ENCODE results near the gene ADD1.

The ADD1 gene

GRCh38 chr4:2812612-2813354 is 30.9 kb upstream of the ADD1 start:
- TF ChIP-seq, protein P1, sequence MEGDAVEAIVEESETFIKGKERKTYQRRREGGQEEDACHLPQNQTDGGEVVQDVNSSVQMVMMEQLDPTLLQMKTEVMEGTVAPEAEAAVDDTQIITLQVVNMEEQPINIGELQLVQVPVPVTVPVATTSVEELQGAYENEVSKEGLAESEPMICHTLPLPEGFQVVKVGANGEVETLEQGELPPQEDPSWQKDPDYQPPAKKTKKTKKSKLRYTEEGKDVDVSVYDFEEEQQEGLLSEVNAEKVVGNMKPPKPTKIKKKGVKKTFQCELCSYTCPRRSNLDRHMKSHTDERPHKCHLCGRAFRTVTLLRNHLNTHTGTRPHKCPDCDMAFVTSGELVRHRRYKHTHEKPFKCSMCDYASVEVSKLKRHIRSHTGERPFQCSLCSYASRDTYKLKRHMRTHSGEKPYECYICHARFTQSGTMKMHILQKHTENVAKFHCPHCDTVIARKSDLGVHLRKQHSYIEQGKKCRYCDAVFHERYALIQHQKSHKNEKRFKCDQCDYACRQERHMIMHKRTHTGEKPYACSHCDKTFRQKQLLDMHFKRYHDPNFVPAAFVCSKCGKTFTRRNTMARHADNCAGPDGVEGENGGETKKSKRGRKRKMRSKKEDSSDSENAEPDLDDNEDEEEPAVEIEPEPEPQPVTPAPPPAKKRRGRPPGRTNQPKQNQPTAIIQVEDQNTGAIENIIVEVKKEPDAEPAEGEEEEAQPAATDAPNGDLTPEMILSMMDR (IDR thresholded peaks at IDR 0.05; ENCODE audit: control insufficient read depth, insufficient read depth, low read depth, low read length, missing control alignments), result no peak
- DNase-seq (ENCODE audit: low read depth), result no peak
- peak overlapping the region; percentile 16 for H3K4me3 ChIP-seq (ENCODE audit: control insufficient read depth, low read depth, low read length)

DNA sequence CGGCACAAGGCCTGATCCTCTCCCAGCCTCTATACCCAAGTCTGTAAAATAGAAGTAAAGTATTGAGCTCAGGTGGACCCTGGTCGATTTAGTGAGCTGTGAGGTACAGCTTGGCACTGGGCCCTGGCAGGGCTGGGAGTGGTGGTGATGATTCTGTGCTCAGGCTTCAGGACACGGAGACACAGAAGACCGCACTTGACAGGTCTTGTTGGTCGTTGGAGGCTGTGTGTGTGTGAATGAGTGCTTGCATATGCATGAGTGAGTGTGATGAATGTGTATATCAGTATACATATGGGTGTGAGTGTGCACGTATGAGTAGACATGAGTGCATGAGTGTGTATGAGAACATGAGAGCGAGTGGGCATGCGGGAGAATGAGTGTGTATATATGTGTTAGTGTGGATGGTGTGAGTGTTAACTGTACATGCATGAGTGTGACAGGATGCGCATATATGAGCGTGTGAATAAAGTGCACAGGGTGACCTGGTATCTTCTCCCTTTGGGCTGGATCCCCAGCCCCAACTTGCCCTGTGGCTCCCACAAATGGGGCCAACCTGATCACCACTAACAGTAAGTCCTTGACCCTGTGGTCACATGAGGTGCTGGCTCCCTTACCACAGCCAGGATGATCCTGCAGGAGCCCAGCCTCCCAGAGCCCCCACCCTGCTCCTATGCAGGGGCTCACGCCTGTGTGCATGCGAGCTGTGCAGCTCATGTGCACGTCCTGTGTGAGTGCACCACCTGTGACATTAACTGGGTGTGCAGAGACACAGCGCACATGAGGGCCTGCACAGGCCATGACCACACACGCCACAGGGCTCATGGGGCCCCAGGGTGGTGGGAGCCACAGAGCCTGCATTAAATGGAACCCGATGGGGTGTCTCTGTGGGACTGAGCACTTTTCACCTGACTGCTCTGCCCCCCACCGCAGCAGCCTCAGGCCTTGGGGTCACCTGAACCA is 29.9 kb upstream of the ADD1 start:
- H3K4me3 ChIP-seq (ENCODE audit: control insufficient read depth, low read depth, low read length), result no peak overlapping the region
- no peak for DNase-seq (ENCODE audit: low read depth)
- TF ChIP-seq, protein P1 (IDR thresholded peaks at IDR 0.05; ENCODE audit: control insufficient read depth, insufficient read depth, low read depth, low read length, missing control alignments), result no peak

GRCh38 chr4:2814627-2815270 is 28.9 kb upstream of the ADD1 start:
- TF ChIP-seq, protein P1 (IDR thresholded peaks at IDR 0.05; ENCODE audit: control insufficient read depth, insufficient read depth, low read depth, low read length, missing control alignments), result no peak
- H3K4me3 ChIP-seq (ENCODE audit: control insufficient read depth, low read depth, low read length), result no peak overlapping the region
- DNase-seq (ENCODE audit: low read depth), result no peak

- TF ChIP-seq, protein P1 (IDR thresholded peaks at IDR 0.05; ENCODE audit: control insufficient read depth, insufficient read depth, low read depth, low read length, missing control alignments), result no peak
- no peak overlapping the region for H3K4me3 ChIP-seq (ENCODE audit: control insufficient read depth, low read depth, low read length)
- no peak for DNase-seq (ENCODE audit: low read depth)
These were observed 27.2 kb upstream of the ADD1 start for GRCh38 chr4:2816401-2816954.

- DNase-seq (ENCODE audit: low read depth), result no peak
- H3K4me3 ChIP-seq (ENCODE audit: control insufficient read depth, low read depth, low read length), result no peak overlapping the region
- TF ChIP-seq, protein P1 (IDR thresholded peaks at IDR 0.05; ENCODE audit: control insufficient read depth, insufficient read depth, low read depth, low read length, missing control alignments), result no peak
These were observed 26.5 kb upstream of the ADD1 start for GRCh38 chr4:2817137-2817536.

- no peak for DNase-seq (ENCODE audit: low read depth)
- TF ChIP-seq, protein P1 (IDR thresholded peaks at IDR 0.05; ENCODE audit: control insufficient read depth, insufficient read depth, low read depth, low read length, missing control alignments), result no peak
- H3K4me3 ChIP-seq (ENCODE audit: control insufficient read depth, low read depth, low read length), result peak overlapping the region; percentile 62
These were observed 25.8 kb upstream of the ADD1 start for GRCh38 chr4:2817701-2818350.

Data from AG09309 (cell line).